SK-N-SH treated with all-trans-retinoic acid at 6 μM for 48 hours (cell line): ENCODE measurements around the gene CMIP.

ENCODE experiments used
- ARNTL ChIP-seq: fragments of 450-650 bp; formaldehyde crosslinking; IDR thresholded peaks from 2 replicates; pipeline ENCODE4 v1.5.0; 2020; ENCODE audit warnings: low read depth, mild to moderate bottlenecking, moderate library complexity, borderline replicate concordance
- BACH2 ChIP-seq: fragments of 250-450 bp; sonication (Bioruptor Pico); IDR thresholded peaks from 2 replicates; pipeline ENCODE4 v1.9.0; 2021; ENCODE audit warnings: mild to moderate bottlenecking, borderline replicate concordance
- CREB5 ChIP-seq: fragments of 250-450 bp; sonication (Bioruptor Pico); IDR thresholded peaks from 2 replicates; pipeline ENCODE4 v1.5.1; 2020; ENCODE audit warnings: low read depth, mild to moderate bottlenecking, moderate library complexity
- CSDC2 ChIP-seq: fragments of 250-450 bp; sonication (Bioruptor Pico); IDR thresholded peaks from 2 replicates; pipeline ENCODE4 v1.5.0; 2020; ENCODE audit warnings: mild to moderate bottlenecking, moderate library complexity
- OSR1 ChIP-seq: fragments of 250-450 bp; sonication (Bioruptor Pico); IDR thresholded peaks from 2 replicates; pipeline ENCODE4 v1.8.0; 2022; ENCODE audit warnings: moderate library complexity, mild to moderate bottlenecking, inconsistent platforms
- PATZ1 ChIP-seq: fragments of 250-450 bp; sonication (Bioruptor Pico); IDR thresholded peaks from 2 replicates; pipeline ENCODE4 v1.8.0; 2020; ENCODE audit warnings: mild to moderate bottlenecking, moderate library complexity, borderline replicate concordance
- PPARA ChIP-seq: fragments of 250-450 bp; sonication (Bioruptor Pico); IDR thresholded peaks from 2 replicates; pipeline ENCODE4 v1.5.0; 2020; ENCODE audit warnings: mild to moderate bottlenecking, borderline replicate concordance
- TOX ChIP-seq: fragments of 250-450 bp; sonication (Bioruptor Pico); IDR thresholded peaks from 2 replicates; pipeline ENCODE4 v1.8.0; 2021; ENCODE audit warnings: mild to moderate bottlenecking, moderate library complexity, borderline replicate concordance
- ZFP30 ChIP-seq: fragments of 450-650 bp; formaldehyde crosslinking; IDR thresholded peaks from 2 replicates; pipeline ENCODE4 v1.5.0; 2022; ENCODE audit warnings: mild to moderate bottlenecking, moderate library complexity
- ZNF565 ChIP-seq: fragments of 450-650 bp; formaldehyde crosslinking; conservative IDR thresholded peaks from 2 replicates; pipeline ENCODE4 v1.5.0; 2020; ENCODE audit warnings: low read depth, mild to moderate bottlenecking, moderate library complexity
- ZNF70 ChIP-seq: fragments of 450-650 bp; formaldehyde crosslinking; IDR thresholded peaks from 2 replicates; pipeline ENCODE4 v1.5.0; 2020; ENCODE audit warnings: mild to moderate bottlenecking, moderate library complexity
- ZNF8 ChIP-seq: fragments of 450-650 bp; formaldehyde crosslinking; IDR thresholded peaks from 2 replicates; pipeline ENCODE4 v1.5.0; 2020; ENCODE audit warnings: mild to moderate bottlenecking, moderate library complexity

GRCh38 chr16:81681311-81681710 lies 236.7 kb downstream of the CMIP start:
- TF ChIP-seq PATZ1 (CRISPR knock-in tag) (no peak), CREB5 (CRISPR knock-in tag) (no peak), CSDC2 (no peak), ZFP30 (CRISPR knock-in tag) (no peak), ZNF8 (CRISPR knock-in tag) (no peak), ZNF565 (no peak), TOX (CRISPR knock-in tag) (no peak), ZNF70 (no peak), ARNTL (CRISPR knock-in tag) (no peak), OSR1 (CRISPR knock-in tag) (no peak), PPARA (CRISPR knock-in tag) (no peak), BACH2 (CRISPR knock-in tag) (no peak)
